A549 (cell line): ENCODE data around the gene CELF2. TPM values are rescaled to one million over a fixed set of nuclear protein-coding genes. Genes with fewer than 3 reads are reported as not detected.

ENCODE experiments used
- ATAC-seq, 2 experiments: fragments of 200-7000 bp in 1 of 2; fragments of >200 bp in 1 of 2; cut with Nextera tagmentation in 1 of 2; cut with Tn5 transposase in 1 of 2; 3 replicates each; pipeline versions ENCODE4 v1.8.0 to v1.9.1; 2018 to 2020; ENCODE audit warnings: mild to moderate bottlenecking in 1 of 2, moderate library complexity in 1 of 2
- CTCF ChIA-PET: fragments of 300-600 bp; sonication (Branson Sonifier 250); formaldehyde crosslinking; extraction: SDS; loops from one replicate; lab custom pipeline; 2021; ENCODE audit warnings: antibody characterized with exemption, inconsistent platforms; lab: Yijun Ruan, JAX
- POLR2A ChIA-PET: fragments of 350-600 bp; formaldehyde crosslinking; extraction: SDS; loops from one replicate; lab custom pipeline; 2021; ENCODE audit warnings: antibody characterized with exemption, inconsistent platforms; lab: Yijun Ruan, JAX
- DNase-seq, 2 experiments: peaks; one replicate each; pipeline versions ENCODE4 v3.0.0 to v3.0.0-alpha.2; 2011 to 2016; ENCODE audit warnings: low read depth in 1 of 2, low spot score in 1 of 2
- FAIRE-seq: peaks from 2 replicates; lab custom pipeline; 2011; peaks lifted over from hg19 to GRCh38; lab: Jason Lieb, UNC
- H3K27ac ChIP-seq, 2 experiments: fragments of >200 bp; sonication (Bioruptor Twin); formaldehyde crosslinking; 3 replicates each; pipeline ENCODE4 v1.5.1; 2016 to 2017
- H3K4me1 ChIP-seq: fragments of >200 bp; sonication (Bioruptor Twin); formaldehyde crosslinking; 3 replicates; pipeline ENCODE4 v1.6.1; 2016
- H3K4me2 ChIP-seq: fragments of >200 bp; sonication (Bioruptor Twin); formaldehyde crosslinking; 3 replicates; pipeline ENCODE4 v1.6.1; 2016
- H3K4me3 ChIP-seq: fragments of >200 bp; sonication (Bioruptor Twin); formaldehyde crosslinking; 3 replicates; pipeline ENCODE4 v1.5.1; 2016
- H3K9me3 ChIP-seq: fragments of >200 bp; sonication (Bioruptor Twin); formaldehyde crosslinking; 3 replicates; pipeline ENCODE4 v1.6.1; 2016
- BHLHE40 ChIP-seq: IDR thresholded peaks from 2 replicates; pipeline ENCODE4 v1.6.1; 2012; ENCODE audit warnings: low read depth, low read length, inconsistent platforms
- CBX2 ChIP-seq: fragments of 200-600 bp; sonication (generic); IDR thresholded peaks from 2 replicates; pipeline ENCODE4 v1.6.1; 2016; ENCODE audit warnings: low read depth, mild to moderate bottlenecking, borderline replicate concordance
- CBX8 ChIP-seq: fragments of 200-600 bp; sonication (generic); IDR thresholded peaks from 2 replicates; pipeline ENCODE4 v1.6.1; 2016
- CHD2 ChIP-seq: fragments of 150-350 bp; IDR thresholded peaks from 2 replicates; pipeline ENCODE4 v1.6.1; 2014; ENCODE audit warnings: low read length; ENCODE audit not compliant: partially characterized antibody
- CHD4 ChIP-seq: fragments of 200-600 bp; sonication (generic); IDR thresholded peaks from 2 replicates; pipeline ENCODE4 v1.6.1; 2016; ENCODE audit warnings: antibody characterized with exemption, mild to moderate bottlenecking, borderline replicate concordance
- EHF ChIP-seq: fragments of 250-450 bp; sonication (Bioruptor Pico); IDR thresholded peaks from 2 replicates; pipeline ENCODE4 v1.5.0; 2020; ENCODE audit warnings: mild to moderate bottlenecking
- HOXB5 ChIP-seq: fragments of 250-450 bp; sonication (Bioruptor Pico); IDR thresholded peaks from 2 replicates; pipeline ENCODE4 v1.5.0; 2020; ENCODE audit warnings: mild to moderate bottlenecking, moderate library complexity
- JUNB ChIP-seq: fragments of >200 bp; sonication (Bioruptor Twin); formaldehyde crosslinking; IDR thresholded peaks from 2 replicates; pipeline ENCODE4 v1.6.1; 2016
- KDM5A ChIP-seq: fragments of 200-600 bp; sonication (generic); IDR thresholded peaks from 2 replicates; pipeline ENCODE4 v1.6.1; 2016; ENCODE audit warnings: antibody characterized with exemption, mild to moderate bottlenecking
- MAFK ChIP-seq: fragments of 450-650 bp; IDR thresholded peaks from 2 replicates; pipeline ENCODE4 v1.6.1; 2014; ENCODE audit not compliant: partially characterized antibody
- NPAS2 ChIP-seq: fragments of 250-450 bp; sonication (Bioruptor Pico); IDR thresholded peaks from 2 replicates; pipeline ENCODE4 v1.8.0; 2022; ENCODE audit warnings: mild to moderate bottlenecking, moderate library complexity, borderline replicate concordance
- PHF8 ChIP-seq: fragments of 200-600 bp; sonication (generic); IDR thresholded peaks from 2 replicates; pipeline ENCODE4 v1.6.1; 2016; ENCODE audit warnings: low read depth, mild to moderate bottlenecking, antibody characterized with exemption, moderate library complexity, borderline replicate concordance
- POLR2AphosphoS2 ChIP-seq: conservative IDR thresholded peaks from 2 replicates; pipeline ENCODE4 v1.6.1; 2012; ENCODE audit warnings: low read length, improper control_type of control experiment, inconsistent platforms
- RAD21 ChIP-seq, 2 experiments: fragments of >200 bp in 1 of 2; sonication (Bioruptor Twin) in 1 of 2; formaldehyde crosslinking in 1 of 2; IDR thresholded peaks in 1 of 2; conservative IDR thresholded peaks in 1 of 2; 2 replicates in 1 of 2; 3 replicates in 1 of 2; pipeline ENCODE4 v1.6.1; 2012 to 2018; ENCODE audit warnings: inconsistent platforms in 1 of 2
- RCOR1 ChIP-seq: fragments of 150-350 bp; IDR thresholded peaks from 2 replicates; pipeline ENCODE4 v1.6.1; 2014; ENCODE audit warnings: antibody characterized with exemption, low read length, low read depth
- RFX5 ChIP-seq: fragments of 450-650 bp; IDR thresholded peaks from 2 replicates; pipeline ENCODE4 v1.7.1; 2014; ENCODE audit warnings: antibody characterized with exemption, mild to moderate bottlenecking, moderate library complexity
- SREBF2 ChIP-seq: fragments of 450-650 bp; IDR thresholded peaks from 2 replicates; pipeline ENCODE4 v1.6.1; 2014; ENCODE audit warnings: mild to moderate bottlenecking, moderate library complexity
- TFCP2L1 ChIP-seq: fragments of 250-450 bp; sonication (Bioruptor Pico); IDR thresholded peaks from 2 replicates; pipeline ENCODE4 v1.5.0; 2021; ENCODE audit warnings: mild to moderate bottlenecking
- TP53 ChIP-seq: fragments of 250-450 bp; sonication (Bioruptor Pico); IDR thresholded peaks from 2 replicates; pipeline ENCODE4 v1.5.0; 2021; ENCODE audit warnings: mild to moderate bottlenecking, moderate library complexity
- ZFP36 ChIP-seq: fragments of 450-650 bp; IDR thresholded peaks from 2 replicates; pipeline ENCODE4 v1.6.1; 2014; ENCODE audit warnings: borderline replicate concordance; ENCODE audit not compliant: partially characterized antibody
- ZNF302 ChIP-seq: fragments of 250-450 bp; sonication (Bioruptor Pico); IDR thresholded peaks from 2 replicates; pipeline ENCODE4 v1.9.0; 2021; ENCODE audit warnings: inconsistent platforms, mild to moderate bottlenecking, moderate library complexity
- ZSCAN20 ChIP-seq: fragments of 250-450 bp; sonication (Bioruptor Pico); IDR thresholded peaks from 2 replicates; pipeline ENCODE4 v1.8.0; 2022; ENCODE audit warnings: mild to moderate bottlenecking, moderate library complexity
- WGBS: methylation state at CpG from one replicate; pipeline ENCODE4 v1.1.6; 2017; ENCODE audit errors: missing lambda C conversion rate; 5-methylcytosine and 5-hydroxymethylcytosine counted together
- polyA plus RNA-seq, 4 experiments: library from polyadenylated mRNA; depleted of rRNA in 3 of 4; stranded (reverse); fragments of >200 nt; fragmentation: RNase III in 1 of 4; extraction: RNeasy Plus Mini Kit Qiagen cat#74134 plus additional on column Dnase treatment in 1 of 4; gene quantifications; 2 replicates in 3 of 4; 3 replicates in 1 of 4; pipeline ENCODE4 v1.2.3, GENCODE V29; 2011 to 2017
- TF ChIP-seq, protein P1 (sequence below): IDR thresholded peaks from 2 replicates; pipeline ENCODE4 v1.6.1; 2012
- TF ChIP-seq, protein P2 (sequence below): fragments of >200 bp; sonication (Bioruptor Twin); formaldehyde crosslinking; IDR thresholded peaks from 3 replicates; pipeline ENCODE4 v1.6.1; 2016
- TF ChIP-seq, protein P3 (sequence below): fragments of 150-350 bp; IDR thresholded peaks from 2 replicates; pipeline ENCODE4 v1.6.1; 2014; ENCODE audit warnings: low read depth, mild to moderate bottlenecking, low read length
- TF ChIP-seq, protein P4 (sequence below): fragments of >200 bp; sonication (Bioruptor Twin); formaldehyde crosslinking; IDR thresholded peaks from 2 replicates; pipeline ENCODE4 v1.6.1; 2016
- TF ChIP-seq, protein P5 (sequence below): IDR thresholded peaks from 2 replicates; pipeline ENCODE4 v1.6.1; 2012; ENCODE audit warnings: low read depth, borderline replicate concordance
- TF ChIP-seq, protein P6 (sequence below): fragments of 250-450 bp; sonication (Bioruptor Pico); IDR thresholded peaks from 2 replicates; pipeline ENCODE4 v1.5.0; 2021; ENCODE audit warnings: mild to moderate bottlenecking, moderate library complexity, borderline replicate concordance

CELF2 gene
- polyA plus RNA-seq, 2 of the 4 experiments (the other 2 are of a cell fraction): 0.01 to 0.03 TPM

DNA sequence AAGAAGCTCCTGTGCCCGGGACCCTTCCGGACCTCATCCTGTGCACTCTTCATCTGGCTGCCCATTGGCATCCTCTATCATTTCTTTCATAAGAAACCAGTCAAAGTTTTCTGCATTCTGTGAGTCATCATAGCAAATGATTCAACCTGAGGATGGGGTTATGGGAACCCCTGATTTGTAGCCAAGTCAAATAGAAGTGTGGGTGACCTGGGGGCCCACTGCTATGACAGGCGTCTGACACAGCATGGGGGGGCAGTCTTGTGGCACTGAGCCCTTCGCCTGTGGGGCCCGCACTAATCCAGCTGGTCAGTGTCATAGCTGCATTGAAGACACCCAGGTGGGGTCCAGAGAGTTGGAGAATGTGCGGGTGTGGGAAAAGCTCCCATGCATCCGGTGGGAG is 363.4 kb downstream of the CELF2 start:
- POLR2A ChIA-PET: no interaction called here
- no peak for FAIRE-seq
- no peak for DNase-seq

DNA sequence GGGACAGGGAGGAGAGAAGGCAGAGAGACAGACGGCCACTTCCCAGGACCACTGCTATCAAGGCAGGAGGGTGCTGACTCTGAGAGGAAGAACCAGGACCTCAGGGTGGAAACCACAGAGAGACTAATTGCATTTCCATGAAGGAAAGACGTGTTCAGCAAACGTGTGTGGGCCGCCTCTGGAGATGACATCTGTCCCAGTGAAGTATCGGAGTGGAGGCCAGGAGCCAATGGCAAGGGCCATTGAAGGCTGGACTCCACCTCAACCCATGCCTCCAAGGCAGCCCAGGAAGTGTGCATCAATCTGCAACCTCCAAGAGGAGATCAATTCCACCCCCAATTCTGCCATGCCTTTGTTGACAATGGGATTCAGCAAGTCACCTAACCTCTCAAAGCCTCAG is 363.8 kb downstream of the CELF2 start:
- FAIRE-seq (no peak), ATAC-seq (no peak), DNase-seq (no peak)
- TF ChIP-seq RCOR1: no peak
- TF ChIP-seq CBX2: no peak
- no peak for TF ChIP-seq ZSCAN20 (CRISPR knock-in tag)
- TF ChIP-seq CHD4: no peak
- TF ChIP-seq RFX5: no peak
- TF ChIP-seq NPAS2 (CRISPR knock-in tag): no peak
- TF ChIP-seq JUNB: no peak
- TF ChIP-seq ZNF302 (CRISPR knock-in tag): no peak
- TF ChIP-seq, protein P1, sequence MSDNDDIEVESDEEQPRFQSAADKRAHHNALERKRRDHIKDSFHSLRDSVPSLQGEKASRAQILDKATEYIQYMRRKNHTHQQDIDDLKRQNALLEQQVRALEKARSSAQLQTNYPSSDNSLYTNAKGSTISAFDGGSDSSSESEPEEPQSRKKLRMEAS: no peak
- no peak for TF ChIP-seq ZFP36
- TF ChIP-seq CBX8: no peak
- POLR2A ChIA-PET: no interaction called here
- CTCF ChIA-PET: no interaction called here
- Histone ChIP-seq H3K9me3 (no peaks in the 10 kb centered on the region), H3K4me2 (no peak overlapping the region), H3K4me1 (no peaks in the 10 kb centered on the region), H3K4me3 (no peak overlapping the region), H3K27ac (no peak overlapping the region)
- 42% methylated on average over 5 of the region's 5 CpGs for WGBS

More for the DNA sequence above, 363.4 kb downstream of the CELF2 start:
- CTCF ChIA-PET: no interaction called here
- ATAC-seq: no peak
- Histone ChIP-seq H3K4me2 (no peak overlapping the region), H3K4me3 (no peak overlapping the region), H3K27ac (no peak overlapping the region), H3K9me3 (no peaks in the 10 kb centered on the region), H3K4me1 (no peaks in the 10 kb centered on the region)
- TF ChIP-seq, protein P1: no peak
- no peak for TF ChIP-seq PHF8
- no peak for TF ChIP-seq CBX2
- no peak for TF ChIP-seq TP53 (CRISPR knock-in tag)
- no peak for TF ChIP-seq MAFK
- TF ChIP-seq TFCP2L1 (CRISPR knock-in tag): no peak
- no peak for TF ChIP-seq SREBF2
- TF ChIP-seq CHD2: no peak
- no peak for TF ChIP-seq CBX8
- 49% methylated on average over 6 of the region's 7 CpGs for WGBS

DNA sequence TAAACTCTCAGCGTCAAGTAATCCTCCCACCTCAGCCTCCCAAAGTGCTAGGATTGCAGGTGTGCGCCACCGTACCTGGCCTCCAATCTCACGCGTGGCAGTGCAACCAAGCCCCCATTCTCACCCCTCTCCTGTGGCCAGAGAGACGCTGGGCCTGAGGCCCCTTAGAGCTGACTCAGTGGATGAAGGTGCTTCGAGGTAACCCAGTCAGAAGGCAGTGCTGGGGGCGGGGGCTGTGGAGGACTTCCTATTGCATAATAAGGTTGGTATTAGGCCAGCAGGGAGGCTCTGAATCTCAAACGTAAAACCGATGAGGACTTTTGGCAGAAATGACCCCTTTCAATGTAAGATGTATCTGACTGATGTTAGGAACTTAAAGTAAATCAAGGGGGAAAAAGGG is 364.5 kb downstream of the CELF2 start:
- H3K4me1 ChIP-seq: no peaks in the 10 kb centered on the region
- POLR2A ChIA-PET: no interaction called here
- FAIRE-seq: no peak
- no peak overlapping the region for H3K4me2 ChIP-seq
- no peak for ATAC-seq
- DNase-seq: no peak
- H3K27ac ChIP-seq: no peak overlapping the region
- CTCF ChIA-PET: no interaction called here
- 45% methylated on average over 10 of the region's 10 CpGs for WGBS
- no peak overlapping the region for H3K4me3 ChIP-seq
- TF ChIP-seq MAFK: no peak
- TF ChIP-seq, protein P2, sequence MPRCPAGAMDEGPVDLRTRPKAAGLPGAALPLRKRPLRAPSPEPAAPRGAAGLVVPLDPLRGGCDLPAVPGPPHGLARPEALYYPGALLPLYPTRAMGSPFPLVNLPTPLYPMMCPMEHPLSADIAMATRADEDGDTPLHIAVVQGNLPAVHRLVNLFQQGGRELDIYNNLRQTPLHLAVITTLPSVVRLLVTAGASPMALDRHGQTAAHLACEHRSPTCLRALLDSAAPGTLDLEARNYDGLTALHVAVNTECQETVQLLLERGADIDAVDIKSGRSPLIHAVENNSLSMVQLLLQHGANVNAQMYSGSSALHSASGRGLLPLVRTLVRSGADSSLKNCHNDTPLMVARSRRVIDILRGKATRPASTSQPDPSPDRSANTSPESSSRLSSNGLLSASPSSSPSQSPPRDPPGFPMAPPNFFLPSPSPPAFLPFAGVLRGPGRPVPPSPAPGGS: no peak
- TF ChIP-seq EHF (CRISPR knock-in tag): no peak
- no peak for TF ChIP-seq KDM5A
- TF ChIP-seq BHLHE40: no peak
- TF ChIP-seq, protein P3, sequence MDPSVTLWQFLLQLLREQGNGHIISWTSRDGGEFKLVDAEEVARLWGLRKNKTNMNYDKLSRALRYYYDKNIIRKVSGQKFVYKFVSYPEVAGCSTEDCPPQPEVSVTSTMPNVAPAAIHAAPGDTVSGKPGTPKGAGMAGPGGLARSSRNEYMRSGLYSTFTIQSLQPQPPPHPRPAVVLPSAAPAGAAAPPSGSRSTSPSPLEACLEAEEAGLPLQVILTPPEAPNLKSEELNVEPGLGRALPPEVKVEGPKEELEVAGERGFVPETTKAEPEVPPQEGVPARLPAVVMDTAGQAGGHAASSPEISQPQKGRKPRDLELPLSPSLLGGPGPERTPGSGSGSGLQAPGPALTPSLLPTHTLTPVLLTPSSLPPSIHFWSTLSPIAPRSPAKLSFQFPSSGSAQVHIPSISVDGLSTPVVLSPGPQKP: no peak
- TF ChIP-seq TFCP2L1 (CRISPR knock-in tag): no peak
- TF ChIP-seq, protein P4, sequence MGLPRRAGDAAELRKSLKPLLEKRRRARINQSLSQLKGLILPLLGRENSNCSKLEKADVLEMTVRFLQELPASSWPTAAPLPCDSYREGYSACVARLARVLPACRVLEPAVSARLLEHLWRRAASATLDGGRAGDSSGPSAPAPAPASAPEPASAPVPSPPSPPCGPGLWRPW: no peak
- TF ChIP-seq RCOR1: no peak
- no peak for TF ChIP-seq HOXB5 (CRISPR knock-in tag)
- TF ChIP-seq RAD21 (conservative IDR thresholded peaks at IDR 0.05 in 1 of 2, IDR thresholded peaks at IDR 0.05 in 1 of 2): no peak
- TF ChIP-seq, protein P5, sequence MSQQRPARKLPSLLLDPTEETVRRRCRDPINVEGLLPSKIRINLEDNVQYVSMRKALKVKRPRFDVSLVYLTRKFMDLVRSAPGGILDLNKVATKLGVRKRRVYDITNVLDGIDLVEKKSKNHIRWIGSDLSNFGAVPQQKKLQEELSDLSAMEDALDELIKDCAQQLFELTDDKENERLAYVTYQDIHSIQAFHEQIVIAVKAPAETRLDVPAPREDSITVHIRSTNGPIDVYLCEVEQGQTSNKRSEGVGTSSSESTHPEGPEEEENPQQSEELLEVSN: no peak
- no peak for TF ChIP-seq POLR2AphosphoS2
- TF ChIP-seq, protein P6, sequence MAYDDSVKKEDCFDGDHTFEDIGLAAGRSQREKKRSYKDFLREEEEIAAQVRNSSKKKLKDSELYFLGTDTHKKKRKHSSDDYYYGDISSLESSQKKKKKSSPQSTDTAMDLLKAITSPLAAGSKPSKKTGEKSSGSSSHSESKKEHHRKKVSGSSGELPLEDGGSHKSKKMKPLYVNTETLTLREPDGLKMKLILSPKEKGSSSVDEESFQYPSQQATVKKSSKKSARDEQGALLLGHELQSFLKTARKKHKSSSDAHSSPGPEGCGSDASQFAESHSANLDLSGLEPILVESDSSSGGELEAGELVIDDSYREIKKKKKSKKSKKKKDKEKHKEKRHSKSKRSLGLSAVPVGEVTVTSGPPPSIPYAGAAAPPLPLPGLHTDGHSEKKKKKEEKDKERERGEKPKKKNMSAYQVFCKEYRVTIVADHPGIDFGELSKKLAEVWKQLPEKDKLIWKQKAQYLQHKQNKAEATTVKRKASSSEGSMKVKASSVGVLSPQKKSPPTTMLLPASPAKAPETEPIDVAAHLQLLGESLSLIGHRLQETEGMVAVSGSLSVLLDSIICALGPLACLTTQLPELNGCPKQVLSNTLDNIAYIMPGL (CRISPR knock-in tag): no peak
- TF ChIP-seq ZFP36: no peak
- TF ChIP-seq, all 56 proteins: peak for 0
- no peaks in the 10 kb centered on the region for H3K9me3 ChIP-seq
